HK-2 (cell line): ENCODE results near the gene MAGEF1.
"Not testable (repeated sequence)": the region's sequence is repeated elsewhere in the genome, so short reads cannot be mapped to it uniquely, and the experiment has no call there.

Source experiments
- DNase-seq: peaks from one replicate; pipeline ENCODE4 v3.0.0-alpha.2; 2018; ENCODE audit not compliant: unreplicated experiment

The MAGEF1 gene

DNA sequence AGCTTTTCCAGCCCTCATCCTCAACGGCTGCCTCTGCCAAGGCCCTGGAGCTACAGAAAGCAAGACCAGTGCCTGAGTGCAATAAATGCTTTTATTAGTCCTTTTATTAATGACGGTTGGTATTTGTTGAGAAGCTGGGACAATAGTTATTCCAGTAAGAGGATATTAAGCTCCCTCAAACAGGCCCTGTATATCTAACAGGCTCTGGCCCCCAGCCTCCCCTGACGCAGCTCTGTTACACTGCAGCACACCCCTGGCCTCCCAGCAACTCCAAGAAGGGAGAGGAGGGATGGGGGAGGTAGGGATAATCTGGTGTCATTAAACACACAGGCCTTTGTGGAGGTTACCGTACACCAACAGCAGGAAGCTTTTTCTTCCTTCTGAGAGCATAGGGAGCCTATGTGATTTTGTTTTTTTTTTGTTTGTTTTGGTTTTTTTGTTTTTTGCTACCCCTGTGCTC lies 30.8 kb upstream of the MAGEF1 start:
- no peak for DNase-seq

DNA sequence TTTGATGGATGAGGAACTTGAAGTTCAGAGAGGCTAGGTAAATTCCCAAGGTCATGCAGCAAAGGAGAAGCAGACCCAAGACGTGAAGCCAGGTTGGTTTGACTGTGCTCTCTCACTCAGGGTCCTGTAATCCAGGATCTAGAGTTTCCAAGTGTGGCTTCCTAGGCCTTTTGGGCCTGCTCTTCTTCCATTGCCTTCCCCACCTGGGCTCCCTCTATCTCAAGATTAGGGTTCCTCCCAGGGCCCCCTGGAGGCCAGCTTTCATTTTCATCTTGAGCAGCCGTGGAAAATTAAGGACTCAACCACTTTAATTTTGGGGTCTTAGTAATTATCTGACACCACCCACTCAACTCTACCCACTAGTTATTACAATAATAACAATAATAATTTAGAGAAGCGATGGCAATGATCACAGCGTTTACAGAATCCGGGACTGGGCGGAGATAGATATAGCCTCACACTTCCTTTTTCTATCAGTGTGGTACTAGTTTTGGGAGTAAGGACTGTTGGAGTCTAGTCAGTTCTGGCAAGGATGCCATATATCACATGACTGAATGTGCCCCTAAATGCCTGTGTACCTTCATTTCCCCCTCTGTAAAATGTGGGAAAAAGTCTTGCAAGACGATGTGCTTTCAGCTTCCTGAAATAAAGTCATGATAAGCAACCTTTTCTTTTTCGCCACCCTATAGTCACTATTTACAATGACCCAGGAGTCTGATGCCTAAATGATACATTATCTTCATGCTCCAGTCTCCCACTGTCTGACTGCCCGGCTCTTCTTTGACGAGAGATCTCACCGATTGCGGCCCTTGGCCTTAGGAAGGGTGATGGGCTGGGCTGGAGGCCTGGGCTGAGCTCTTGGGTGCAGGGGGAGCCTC lies 30.2 kb upstream of the MAGEF1 start:
- DNase-seq: no peak

- no peak for DNase-seq
Observed at GRCh38 chr3:184741259-184741556, 29.3 kb upstream of the MAGEF1 start.

DNA sequence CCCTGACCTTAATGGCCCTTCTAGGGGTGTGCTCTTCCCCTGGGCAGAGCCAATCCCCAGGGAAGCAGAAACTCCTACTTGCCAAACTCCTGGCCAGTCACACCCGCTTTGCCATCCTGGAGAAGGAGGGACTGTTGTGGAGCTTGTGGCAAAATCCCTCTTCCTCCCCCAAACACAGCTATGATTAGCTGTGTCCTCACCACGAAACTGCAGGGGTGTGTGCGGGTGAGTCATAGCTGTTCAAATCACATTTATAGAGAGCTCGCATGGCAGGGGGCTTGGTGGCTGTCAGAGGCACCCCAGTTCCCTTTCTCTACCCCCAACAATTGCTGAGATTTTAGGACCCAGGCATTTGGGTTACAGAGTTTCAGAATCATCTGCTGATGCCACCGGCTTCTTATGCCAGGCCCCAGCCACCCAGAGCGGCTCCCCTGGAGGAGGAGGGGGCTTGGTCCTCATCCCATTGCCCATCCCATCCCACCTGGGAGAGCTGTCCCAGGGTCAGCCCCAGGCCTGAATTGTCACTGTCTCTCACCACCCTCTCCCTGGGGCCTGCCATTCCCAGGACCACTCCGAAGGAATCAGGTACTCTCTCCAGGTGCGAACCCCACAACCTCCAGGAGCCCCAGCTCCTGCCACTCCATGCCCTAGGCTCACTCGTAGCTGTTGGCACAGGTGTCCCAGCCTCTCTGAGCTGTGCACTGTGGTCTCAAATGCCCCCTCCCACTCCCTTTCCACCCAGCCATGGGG lies 28.8 kb upstream of the MAGEF1 start:
- no peak for DNase-seq

- DNase-seq: no peak
Observed at GRCh38 chr3:184739594-184740505, 28.0 kb upstream of the MAGEF1 start.

DNA sequence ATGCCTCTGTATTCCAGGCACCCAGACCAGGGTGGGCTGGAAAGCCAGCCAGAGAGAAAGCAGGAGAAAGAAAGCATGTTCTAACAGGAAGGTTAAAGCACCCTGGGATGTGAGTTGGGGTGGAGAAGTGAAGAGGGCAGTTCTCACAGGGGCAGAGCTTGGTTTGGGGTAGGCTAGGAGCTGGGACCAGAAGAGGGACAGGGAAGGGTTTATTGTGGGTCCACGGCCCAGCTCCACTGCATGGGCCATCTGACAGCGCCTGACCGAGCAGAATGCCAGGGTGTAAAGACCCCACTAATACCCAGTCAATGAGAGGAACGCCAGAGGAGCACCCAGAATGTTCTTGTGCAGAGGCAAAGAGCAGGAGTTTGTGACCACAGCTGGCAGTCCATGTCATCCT lies 27.1 kb upstream of the MAGEF1 start:
- DNase-seq: no peak

DNA sequence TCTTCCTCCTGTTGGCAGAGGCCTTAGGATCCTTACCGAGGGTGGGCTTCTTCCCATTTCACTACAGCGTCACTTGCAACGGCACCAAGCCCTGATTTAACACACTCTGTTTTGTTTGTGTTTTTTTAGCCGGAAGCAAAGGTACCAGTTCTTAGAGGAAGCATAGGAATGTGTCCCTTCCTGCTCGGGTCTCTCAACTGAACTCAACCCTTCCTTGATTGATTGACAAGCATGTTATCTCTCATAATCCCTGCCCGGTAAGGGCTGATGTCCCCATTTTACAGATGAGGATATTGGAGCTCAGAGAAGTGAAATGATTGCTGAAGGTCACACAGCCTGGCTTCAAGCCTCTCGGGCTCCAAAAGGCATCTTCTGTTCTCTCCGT lies 26.6 kb upstream of the MAGEF1 start:
- no peak for DNase-seq

GRCh38 chr3:184737641-184738505 lies 26.0 kb upstream of the MAGEF1 start:
- DNase-seq: no peak

- no peak for DNase-seq
Observed at GRCh38 chr3:184737063-184737462, 25.2 kb upstream of the MAGEF1 start.

- DNase-seq: no peak
Observed at GRCh38 chr3:184734903-184735701, 23.2 kb upstream of the MAGEF1 start.

DNA sequence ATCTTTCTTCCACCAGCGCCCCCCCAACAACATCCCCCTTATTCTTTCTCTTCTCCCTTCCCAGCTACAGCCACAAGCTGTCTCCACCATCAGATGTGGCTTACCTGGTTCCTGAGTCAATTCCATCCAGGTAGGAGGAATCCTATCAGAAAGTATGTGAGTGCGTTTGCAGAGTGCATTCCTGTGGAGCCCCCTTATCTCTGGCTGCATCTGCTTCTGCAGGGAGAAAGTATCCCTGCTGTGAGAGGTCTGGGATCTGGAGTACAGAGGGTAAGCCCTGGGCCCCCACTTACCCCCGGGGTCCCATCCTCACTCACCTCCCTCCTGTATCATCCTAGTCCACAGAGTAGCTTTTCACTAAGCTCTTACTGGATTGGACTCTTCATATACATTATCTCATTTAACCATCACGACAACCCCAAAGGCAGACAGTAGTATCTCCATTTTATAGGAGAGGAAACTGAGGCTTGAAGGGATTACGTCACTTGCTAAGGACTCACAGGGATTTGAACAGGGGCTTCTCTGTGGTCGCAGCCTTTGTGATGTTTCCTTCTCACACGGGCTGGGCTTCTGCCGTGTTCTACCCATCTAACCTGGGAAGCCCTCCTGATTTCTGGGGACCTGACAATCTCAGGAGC lies 22.2 kb upstream of the MAGEF1 start:
- DNase-seq: no peak

GRCh38 chr3:184733181-184733580 lies 21.3 kb upstream of the MAGEF1 start:
- DNase-seq: no peak

DNA sequence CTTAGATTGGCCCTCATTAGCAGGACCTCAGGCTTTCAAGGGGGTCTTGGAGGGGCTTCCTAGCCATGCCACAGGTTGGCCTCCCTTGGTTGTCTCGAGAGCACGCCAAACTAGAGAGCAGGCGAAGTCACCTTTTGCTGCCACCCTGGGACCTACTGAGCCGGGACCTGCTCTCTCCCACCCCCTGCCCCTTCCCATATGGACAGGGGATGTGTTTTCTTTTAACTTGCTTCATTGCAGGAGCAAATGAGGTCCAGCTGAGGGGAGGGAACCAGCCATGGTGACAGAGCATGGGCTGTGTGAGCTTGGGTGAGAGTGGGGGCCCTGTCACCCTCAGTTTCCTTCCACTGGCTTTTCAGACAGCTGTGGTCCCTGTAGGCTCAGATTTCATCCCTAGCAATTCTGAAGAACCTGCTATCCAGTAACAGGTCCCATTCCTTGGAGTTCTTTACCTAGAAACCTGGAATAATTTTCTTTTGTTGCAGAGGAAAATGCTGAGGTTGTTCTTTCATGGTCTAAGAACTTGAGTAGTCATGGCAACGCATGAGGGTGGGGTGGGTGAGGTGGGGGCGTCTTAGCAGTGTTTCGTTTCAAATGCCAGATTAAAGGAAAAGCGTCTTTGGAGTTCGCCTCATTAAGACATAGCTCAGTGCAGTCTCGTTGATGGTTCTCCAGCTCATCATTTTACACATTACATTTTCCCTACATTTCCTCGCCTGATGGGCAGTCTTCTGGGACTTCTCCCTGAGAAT lies 20.1 kb upstream of the MAGEF1 start:
- DNase-seq: no peak

DNA sequence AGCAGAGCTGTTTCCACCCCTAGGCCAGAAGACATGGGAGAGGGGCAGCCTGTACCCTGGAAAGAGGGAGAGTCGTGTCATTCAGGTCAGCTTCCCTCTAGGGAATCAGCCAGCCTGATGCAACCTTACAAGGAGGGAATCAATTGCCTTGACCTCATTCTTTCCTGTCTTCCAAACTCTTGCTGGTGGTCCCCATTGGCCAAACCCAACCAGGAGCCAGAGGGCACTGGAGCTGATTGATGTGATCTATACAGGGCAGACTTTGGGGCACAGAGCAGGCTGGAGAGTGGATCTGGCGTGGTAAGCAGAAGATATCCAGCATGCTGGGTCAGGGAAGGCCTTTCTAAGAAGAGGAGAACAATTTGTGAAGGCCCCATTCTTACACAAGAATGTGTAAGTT lies 19.1 kb upstream of the MAGEF1 start:
- DNase-seq: no peak

- DNase-seq: not testable (repeated sequence)
Observed at GRCh38 chr3:184729154-184729553, 17.3 kb upstream of the MAGEF1 start.

GRCh38 chr3:184728010-184728527 lies 16.2 kb upstream of the MAGEF1 start:
- DNase-seq: no peak

DNA sequence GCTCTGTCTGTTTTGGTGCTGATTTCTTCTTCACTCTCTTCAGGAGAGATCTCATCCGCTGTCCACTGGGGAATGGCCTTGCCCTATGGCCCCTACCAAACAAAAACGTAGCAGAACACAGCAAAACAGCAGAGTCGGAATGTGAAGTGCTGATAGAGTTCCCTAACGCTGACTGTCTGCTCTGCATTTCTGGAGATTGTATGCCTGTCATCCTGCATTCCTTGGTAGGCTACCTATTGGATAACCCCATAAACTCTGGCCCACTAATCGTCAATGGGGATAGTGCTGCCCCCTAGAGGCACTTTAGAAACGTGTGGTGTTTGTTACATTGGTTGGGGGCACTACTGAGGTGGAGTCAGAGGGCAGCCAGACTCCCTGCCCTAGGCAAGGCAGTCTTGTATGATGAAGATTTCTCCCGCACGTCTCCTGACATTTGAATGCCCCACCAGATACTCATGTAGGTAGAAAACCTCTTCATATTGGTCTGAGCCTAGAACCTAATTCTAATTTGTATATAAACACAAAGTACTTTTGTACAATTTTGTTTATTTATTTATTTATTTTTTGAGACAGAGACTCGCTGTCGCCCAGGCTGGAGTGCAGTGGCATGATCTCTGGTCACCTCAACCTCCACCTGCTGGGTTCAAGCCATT lies 15.6 kb upstream of the MAGEF1 start:
- DNase-seq: peak; percentile 51

DNA sequence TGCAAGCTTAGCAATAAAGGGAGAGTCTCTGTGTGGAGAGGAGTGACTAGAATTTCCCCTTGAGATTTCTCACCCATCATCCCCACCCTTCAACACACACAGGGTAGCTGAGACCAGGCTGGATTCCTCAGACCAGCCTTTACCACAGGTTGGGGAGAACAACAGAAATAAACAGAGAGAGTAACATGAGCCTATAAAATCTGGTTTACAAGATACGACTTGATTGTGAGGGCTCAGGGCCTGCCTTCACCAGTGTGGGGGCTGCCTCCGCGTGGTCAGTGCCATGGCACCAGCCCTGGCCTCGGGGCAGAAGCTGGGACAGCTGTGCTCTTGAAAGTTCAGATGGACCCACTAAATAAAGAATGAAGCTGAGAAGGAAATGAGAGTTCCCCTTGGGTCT lies 14.6 kb upstream of the MAGEF1 start:
- no peak for DNase-seq
